Adrenal gland (tissue), 5 donors: ENCODE data around the gene GOT1.

Experiments used
- POLR2A ChIP-seq, 2 donors: fragments of 450-650 bp; IDR thresholded peaks; one replicate each; pipeline ENCODE4 v1.6.1; 2017; ENCODE audit warnings: antibody characterized with exemption in 2 of 2, mild to moderate bottlenecking in 2 of 2, moderate library complexity in 1 of 2
- TF ChIP-seq, protein P1 (sequence below), 6 experiments: fragments of 450-650 bp in 4 of 6; fragments of 200-600 bp in 2 of 6; sonication (generic) in 1 of 6; IDR thresholded peaks; 1 replicate in 5 of 6; 2 replicates in 1 of 6; pipeline versions ENCODE4 v1.5.1 to v1.8.0; 2016 to 2021; ENCODE audit warnings: antibody characterized with exemption in 6 of 6, mild to moderate bottlenecking in 2 of 6, moderate library complexity in 1 of 6
- donor health status: DM: no; HTN: no; CAD: no.

- TF ChIP-seq POLR2A (IDR thresholded peaks at IDR 0.05): no peak
- TF ChIP-seq, protein P1, sequence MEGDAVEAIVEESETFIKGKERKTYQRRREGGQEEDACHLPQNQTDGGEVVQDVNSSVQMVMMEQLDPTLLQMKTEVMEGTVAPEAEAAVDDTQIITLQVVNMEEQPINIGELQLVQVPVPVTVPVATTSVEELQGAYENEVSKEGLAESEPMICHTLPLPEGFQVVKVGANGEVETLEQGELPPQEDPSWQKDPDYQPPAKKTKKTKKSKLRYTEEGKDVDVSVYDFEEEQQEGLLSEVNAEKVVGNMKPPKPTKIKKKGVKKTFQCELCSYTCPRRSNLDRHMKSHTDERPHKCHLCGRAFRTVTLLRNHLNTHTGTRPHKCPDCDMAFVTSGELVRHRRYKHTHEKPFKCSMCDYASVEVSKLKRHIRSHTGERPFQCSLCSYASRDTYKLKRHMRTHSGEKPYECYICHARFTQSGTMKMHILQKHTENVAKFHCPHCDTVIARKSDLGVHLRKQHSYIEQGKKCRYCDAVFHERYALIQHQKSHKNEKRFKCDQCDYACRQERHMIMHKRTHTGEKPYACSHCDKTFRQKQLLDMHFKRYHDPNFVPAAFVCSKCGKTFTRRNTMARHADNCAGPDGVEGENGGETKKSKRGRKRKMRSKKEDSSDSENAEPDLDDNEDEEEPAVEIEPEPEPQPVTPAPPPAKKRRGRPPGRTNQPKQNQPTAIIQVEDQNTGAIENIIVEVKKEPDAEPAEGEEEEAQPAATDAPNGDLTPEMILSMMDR (IDR thresholded peaks at IDR 0.05): no peak
Observed at GRCh38 chr10:99449023-99449422, 18.6 kb upstream of the GOT1 start.
